GM10847 (cell line): Measurements from ENCODE around the gene DNAH3.

Experiments used
- POLR2A ChIP-seq: IDR thresholded peaks from 2 replicates; pipeline ENCODE4 v1.6.1; 2011; ENCODE audit not compliant: insufficient read length; ENCODE audit errors: extremely low read depth

DNAH3 gene

GRCh38 chr16:20899071-20899470 lies 251.6 kb downstream of the DNAH3 start:
- TF ChIP-seq POLR2A, result no peak

GRCh38 chr16:20897922-20898321 lies 252.7 kb downstream of the DNAH3 start:
- no peak for TF ChIP-seq POLR2A

- TF ChIP-seq POLR2A, result no peak
Observed at GRCh38 chr16:20897253-20897897, 253.3 kb downstream of the DNAH3 start.

DNA sequence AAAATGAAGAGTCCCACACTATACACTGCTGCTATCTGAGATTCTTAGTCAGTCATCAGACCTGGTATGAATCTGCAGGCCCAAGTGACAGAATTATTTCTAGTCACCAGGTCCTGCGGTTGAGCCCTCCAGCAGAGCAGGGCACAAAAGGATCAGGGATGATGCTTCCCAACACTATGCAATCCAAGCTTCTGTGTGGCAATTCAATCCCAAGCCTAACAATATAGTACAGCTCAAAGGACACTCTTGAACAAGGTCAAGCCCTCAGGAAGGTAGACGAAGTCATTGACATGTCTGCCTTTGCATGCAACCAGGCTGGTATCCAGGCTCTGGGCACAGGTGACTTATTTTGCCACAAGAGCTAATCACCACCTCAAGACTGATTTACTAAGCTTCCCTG lies 256.3 kb downstream of the DNAH3 start:
- no peak for TF ChIP-seq POLR2A

DNA sequence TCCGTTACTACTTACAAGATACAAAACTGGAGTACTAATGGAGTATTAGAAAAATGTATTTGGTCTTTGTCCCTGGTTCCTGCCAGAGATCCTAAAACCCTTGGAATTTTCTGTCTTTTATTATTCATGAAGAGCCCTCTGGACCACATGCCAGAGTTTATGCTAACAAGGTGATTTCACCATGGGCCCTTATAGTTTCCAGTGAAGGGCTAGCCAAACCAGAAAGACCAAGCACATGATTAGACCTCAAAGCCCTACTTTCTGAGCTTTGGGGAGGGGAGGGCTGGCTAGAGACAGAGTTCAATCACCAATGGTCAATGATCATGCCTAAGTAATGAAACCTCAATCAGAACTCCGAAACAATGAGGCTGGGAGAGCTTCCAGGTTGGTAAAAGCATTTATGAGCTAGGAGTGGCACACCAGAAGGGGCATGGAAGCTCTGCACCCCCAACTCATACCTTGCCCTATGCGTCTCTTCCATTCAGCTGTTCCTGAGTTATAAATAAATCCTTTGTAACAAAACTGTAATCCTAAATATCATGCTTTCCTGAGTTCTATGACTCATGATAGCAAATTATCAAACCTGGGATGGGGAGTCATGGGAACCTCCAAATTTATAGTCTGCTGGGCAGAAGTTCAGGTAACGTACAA lies 260.9 kb downstream of the DNAH3 start:
- no peak for TF ChIP-seq POLR2A

GRCh38 chr16:20887207-20887606 lies 263.4 kb downstream of the DNAH3 start:
- TF ChIP-seq POLR2A, result no peak

DNA sequence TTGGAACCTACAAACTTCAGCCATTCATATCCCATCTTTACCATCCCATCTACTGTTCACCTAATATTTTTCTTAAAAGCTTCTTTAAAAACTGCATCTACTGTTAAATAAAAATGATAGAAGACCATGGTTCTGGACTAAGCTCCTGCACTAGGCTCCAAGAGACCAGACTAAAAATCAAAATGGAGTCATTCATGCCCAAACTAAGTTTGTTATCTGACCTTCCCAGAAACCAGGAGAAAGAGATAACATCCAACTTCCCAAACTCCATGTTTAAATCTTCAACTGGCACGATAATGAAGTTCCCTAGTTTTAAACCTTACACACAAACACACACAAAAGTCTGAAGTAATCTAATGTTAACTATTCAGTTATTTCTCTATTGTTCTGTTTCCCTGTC lies 264.3 kb downstream of the DNAH3 start:
- TF ChIP-seq POLR2A, result no peak

DNA sequence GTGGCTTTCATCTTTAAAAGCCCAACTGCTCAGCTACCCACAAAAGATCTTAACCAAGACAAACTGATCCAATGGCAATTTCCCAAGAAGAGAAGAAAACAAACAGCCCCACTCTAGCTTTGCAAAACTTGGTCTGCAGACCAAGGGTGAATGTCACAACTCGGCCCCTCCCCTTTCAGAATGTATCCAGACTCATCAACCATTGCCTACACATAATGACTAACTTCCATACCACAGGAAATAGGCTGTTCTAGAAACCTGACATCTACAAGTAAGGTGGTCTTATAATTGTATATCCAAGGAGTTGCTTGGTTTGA lies 266.4 kb downstream of the DNAH3 start:
- no peak for TF ChIP-seq POLR2A

GRCh38 chr16:20883554-20884239 lies 266.9 kb downstream of the DNAH3 start:
- no peak for TF ChIP-seq POLR2A
